Left renal pelvis (tissue), 4 donors: ENCODE data around the gene ZC3H12C. TPM values are rescaled to one million over a fixed set of nuclear protein-coding genes. Genes with fewer than 3 reads are reported as not detected.

ENCODE experiments used
- DNase-seq, 4 donors: peaks; one replicate each; pipeline ENCODE4 v3.0.0-alpha.2; 2013; ENCODE audit warnings: low read depth in 4 of 4, low spot score in 3 of 4
- polyA plus RNA-seq, 4 donors: library from polyadenylated mRNA; unstranded; fragments of 120-200 nt; gene quantifications; one replicate each; pipeline ENCODE4 v1.2.1, GENCODE V29; 2013; ENCODE audit not compliant: insufficient read length in 4 of 4

ZC3H12C gene
- polyA plus RNA-seq, 4 donors, result 7.3 to 11.2 (median 8.1) TPM

DNA sequence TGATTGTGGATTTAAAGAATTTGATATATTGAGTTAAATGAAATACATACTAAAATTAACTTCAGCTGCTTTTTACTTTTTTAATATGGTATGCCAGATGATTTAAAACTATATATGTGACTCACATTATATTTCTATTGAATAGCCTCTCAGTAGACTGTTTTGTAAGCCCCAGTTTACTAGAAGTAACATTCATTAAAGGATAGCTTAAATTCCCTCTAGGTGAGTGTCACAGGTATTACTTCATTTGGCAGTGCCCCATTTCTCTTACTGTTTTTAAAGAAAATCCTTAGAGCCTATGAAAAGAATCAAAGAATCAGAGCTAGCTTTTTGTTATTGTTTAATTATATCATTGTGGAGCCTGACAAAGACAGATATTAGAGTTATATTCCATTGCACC lies 48.6 kb downstream of the ZC3H12C start:
- DNase-seq, result no peak

DNA sequence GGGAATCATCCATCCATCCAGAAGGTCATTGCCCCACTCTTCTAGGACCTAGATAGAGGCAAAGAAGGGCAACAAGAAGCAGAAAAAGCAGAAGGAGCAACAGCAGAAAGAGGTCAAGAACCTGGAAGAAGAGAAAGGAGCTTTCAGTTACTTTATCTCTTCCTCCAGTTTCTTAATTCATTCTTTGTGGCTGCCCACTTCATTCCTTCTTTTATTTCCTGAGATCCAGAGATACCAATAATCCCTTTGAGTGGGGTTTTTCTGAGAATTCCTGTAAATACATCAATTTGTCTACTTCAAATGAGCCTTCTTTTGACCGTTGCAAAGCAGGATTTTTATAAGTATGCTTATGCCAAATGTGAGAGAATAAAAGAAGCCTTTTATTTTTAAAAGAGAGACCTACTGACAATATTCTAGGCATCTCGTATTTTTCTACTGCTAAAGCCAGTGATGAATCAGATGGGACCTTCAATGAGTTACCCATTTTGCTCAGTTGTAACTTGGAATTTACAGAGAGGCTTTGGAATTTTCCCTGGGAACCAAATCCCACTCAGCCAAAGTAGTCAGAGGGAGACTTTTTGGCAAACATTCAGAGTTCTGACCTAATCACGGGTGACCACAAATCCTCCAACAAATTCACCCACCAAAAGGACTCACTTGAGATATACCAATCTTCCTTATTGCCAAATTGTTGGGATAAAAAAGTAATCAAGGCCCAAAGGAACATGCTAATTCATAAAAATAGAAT lies 54.9 kb downstream of the ZC3H12C start:
- no peak for DNase-seq

DNA sequence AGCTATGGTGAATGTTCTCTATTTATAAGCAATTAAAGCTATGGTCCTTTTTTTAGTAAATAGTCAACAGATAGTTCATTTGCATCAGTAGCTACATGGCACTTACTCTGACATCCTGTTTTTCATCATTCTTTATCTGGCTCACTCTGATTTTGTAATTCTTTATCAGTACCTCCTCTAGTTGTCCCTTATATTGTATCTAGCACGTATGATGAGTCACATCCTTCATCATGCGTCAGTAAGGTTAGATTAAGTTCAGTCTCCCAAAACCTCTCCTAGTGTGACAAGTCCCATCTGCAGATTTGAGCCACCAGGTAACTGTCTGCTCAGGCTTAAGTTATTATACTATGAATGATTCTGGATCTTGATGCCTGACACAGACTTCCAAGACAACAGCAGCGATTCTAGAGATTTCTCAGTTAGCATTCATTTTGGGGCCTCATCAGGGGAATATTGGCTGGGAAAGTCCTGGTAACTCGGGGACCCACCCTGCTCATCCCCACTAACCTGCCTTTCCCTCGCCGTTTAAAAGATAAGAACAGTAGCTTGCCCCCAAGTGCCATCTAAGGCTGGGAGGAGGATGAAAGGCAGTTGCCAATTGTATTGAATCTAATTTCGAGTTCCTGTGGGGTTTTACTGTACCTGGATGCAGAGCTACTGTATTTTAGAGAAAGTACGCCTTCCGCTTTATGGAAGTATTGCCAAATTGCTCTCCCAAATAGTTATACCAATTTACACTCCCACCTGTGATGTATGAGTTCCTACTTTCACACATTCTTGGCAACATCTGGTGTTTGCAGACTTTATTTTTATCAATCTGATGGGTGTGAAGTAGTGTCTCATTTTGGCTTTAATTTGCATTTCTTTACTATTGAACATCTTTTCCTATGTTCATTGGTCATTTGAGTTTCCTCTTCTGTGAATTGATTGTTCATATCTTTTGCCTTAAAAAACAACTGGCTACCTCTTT lies 55.9 kb downstream of the ZC3H12C start:
- DNase-seq, result no peak

GRCh38 chr11:110152199-110152598 lies 59.0 kb downstream of the ZC3H12C start:
- DNase-seq, result no peak

DNA sequence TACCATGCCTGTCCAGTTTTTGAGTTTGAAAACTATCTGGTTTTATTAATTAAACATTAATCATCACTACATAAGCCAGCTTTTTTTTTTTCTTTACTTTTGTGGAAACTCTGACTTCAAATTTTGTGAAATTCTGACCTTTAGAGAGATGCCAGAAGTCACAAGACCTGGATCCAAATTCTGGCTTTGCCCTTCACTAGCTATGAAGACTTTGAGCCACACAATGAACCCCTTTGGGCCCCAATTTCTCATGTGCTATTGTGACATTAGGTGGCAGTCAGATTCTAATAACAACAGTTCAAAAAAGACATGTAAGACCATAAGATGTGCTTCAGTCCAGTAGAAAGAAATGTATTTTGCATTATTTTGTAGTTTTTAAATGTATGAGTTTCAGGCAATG lies 60.3 kb downstream of the ZC3H12C start:
- no peak for DNase-seq

- DNase-seq, result no peak
Measured at GRCh38 chr11:110156503-110156902, 63.3 kb downstream of the ZC3H12C start.

DNA sequence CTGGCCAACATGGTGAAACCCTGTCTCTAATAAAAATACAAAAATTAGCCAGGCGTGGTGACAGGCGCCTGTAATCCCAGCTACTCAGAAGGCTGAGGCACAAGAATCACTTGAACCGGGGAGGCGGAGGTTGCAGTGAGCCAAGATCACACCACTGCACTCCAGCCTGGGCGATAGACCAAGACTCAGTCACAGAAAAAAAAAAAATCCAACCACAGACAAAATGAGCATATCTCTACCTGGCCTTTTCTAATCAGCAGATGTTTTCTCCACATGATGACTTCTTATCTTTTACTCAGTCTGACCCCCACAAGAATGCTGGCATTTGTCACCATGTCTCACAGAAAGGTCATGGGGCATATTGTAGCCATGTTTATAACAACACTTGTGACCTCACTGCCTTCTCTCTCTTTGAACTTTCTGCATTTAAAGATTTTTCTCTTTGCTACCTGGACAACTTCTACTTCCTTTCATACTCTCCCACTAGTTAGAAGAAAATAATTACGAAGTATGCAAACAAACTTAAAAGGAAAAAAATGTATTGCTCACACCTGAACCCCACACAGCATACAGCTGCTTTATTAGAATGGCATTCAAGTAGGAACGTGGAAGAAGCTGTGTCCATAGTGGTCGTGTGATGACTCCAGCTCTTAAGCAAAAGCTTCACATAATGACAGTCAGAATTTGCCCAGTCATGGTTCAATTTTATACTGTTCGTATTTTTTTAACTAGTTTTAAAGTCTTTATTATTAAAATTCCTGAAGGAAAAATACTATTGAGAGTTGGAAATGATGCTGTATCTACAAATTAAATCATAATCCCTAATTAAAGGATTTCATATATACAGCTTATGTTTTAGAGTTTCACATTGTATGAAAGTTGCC lies 65.4 kb downstream of the ZC3H12C start:
- DNase-seq, result no peak

- no peak for DNase-seq
Measured at GRCh38 chr11:110159476-110159875, 66.3 kb downstream of the ZC3H12C start.

DNA sequence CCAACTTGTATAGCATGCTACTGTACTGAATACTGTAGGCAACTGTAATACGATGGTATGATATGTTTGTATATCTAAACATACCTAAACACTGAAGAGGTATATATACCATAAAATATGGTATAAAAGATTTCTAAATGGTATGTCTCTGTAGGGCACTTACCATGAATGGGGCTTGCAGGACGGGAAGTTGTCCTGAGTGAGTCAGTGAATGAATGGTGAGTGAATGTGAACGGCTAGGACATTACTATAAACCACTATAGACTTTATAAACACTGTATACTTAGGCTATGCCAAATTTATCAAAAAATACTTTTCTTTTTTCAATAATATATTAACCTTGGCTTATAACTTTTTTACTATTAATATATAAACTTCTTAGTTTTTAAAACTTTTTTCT lies 66.8 kb downstream of the ZC3H12C start:
- DNase-seq, result no peak

- DNase-seq, result no peak
Measured at GRCh38 chr11:110160437-110160836, 67.2 kb downstream of the ZC3H12C start.

GRCh38 chr11:110161061-110161460 lies 67.9 kb downstream of the ZC3H12C start:
- DNase-seq, result no peak

- DNase-seq, result no peak
Measured at GRCh38 chr11:110162216-110162615, 69.0 kb downstream of the ZC3H12C start.

GRCh38 chr11:110165039-110165925 lies 72.1 kb downstream of the ZC3H12C start:
- DNase-seq, result no peak

- DNase-seq, result no peak
Measured at GRCh38 chr11:110168033-110168803, 75.0 kb downstream of the ZC3H12C start.

DNA sequence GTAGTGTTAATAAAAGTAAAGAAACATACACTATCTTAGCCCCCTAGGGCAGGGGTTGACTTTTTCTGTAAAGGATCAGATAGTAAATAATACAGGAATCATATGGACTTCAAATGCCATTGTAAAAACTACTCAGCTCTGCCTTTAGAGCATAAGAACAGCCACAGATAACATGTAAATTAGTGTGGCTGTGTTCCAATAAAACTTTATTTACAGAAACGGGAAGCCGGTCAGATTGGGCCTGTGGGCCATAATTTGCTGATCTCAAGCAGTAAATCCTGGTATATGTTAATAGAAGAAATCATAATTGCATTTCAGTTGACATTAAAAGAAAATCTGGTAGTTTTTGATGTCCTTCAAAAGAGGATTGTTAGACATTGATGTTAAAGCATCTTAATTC lies 76.5 kb downstream of the ZC3H12C start:
- no peak for DNase-seq

DNA sequence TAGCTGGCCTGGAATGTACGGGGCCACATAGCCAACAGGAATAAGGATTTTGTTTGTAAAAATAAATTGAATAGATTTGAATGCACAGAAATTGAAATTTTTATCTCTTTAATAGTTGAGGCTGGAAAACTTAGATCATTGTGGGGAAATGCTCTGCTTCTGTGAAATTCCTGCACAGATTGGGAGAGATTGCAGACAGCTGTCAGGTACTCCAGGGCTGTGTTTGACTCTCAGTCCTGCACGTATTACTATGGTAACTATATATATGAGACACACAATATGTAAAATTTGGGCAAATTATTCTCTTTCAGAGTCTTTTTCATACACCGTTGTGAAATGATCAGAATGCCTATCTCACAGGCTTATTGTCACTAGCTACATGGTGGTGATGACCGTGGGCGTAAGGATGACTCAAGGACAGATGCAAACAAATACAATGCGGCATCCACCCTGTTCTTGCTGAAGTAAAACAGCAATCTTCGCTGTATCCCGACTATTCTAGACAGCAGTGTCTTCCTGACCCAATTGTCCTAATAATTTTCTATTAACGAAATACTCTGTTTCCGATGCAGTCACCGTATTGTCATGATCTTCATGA lies 79.4 kb downstream of the ZC3H12C start:
- no peak for DNase-seq

GRCh38 chr11:110173811-110174644 lies 80.8 kb downstream of the ZC3H12C start:
- DNase-seq, result peak; percentile 41 to 56 (median 47)
